ENCODE measurements around the gene ARRDC2. TPM values are rescaled to one million over a fixed set of nuclear protein-coding genes. Genes with fewer than 3 reads are reported as not detected.
A peak's percentile ranks its signal among the peaks of the same experiment; 100 is the strongest.

ARRDC2 gene
- total RNA-seq, 1 donor from 2014 or later = 13.4 TPM

GRCh38 chr19:18051887-18052286 lies 43.9 kb downstream of the ARRDC2 start:
- DNase-seq (ENCODE audit: low read depth) = no peak
- TF ChIP-seq, protein P1, sequence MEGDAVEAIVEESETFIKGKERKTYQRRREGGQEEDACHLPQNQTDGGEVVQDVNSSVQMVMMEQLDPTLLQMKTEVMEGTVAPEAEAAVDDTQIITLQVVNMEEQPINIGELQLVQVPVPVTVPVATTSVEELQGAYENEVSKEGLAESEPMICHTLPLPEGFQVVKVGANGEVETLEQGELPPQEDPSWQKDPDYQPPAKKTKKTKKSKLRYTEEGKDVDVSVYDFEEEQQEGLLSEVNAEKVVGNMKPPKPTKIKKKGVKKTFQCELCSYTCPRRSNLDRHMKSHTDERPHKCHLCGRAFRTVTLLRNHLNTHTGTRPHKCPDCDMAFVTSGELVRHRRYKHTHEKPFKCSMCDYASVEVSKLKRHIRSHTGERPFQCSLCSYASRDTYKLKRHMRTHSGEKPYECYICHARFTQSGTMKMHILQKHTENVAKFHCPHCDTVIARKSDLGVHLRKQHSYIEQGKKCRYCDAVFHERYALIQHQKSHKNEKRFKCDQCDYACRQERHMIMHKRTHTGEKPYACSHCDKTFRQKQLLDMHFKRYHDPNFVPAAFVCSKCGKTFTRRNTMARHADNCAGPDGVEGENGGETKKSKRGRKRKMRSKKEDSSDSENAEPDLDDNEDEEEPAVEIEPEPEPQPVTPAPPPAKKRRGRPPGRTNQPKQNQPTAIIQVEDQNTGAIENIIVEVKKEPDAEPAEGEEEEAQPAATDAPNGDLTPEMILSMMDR (conservative IDR thresholded peaks at IDR 0.05; ENCODE audit: low read depth, low read length) = no peak
- no peak overlapping the region for H3K4me3 ChIP-seq (ENCODE audit: low read depth, low read length)

DNA sequence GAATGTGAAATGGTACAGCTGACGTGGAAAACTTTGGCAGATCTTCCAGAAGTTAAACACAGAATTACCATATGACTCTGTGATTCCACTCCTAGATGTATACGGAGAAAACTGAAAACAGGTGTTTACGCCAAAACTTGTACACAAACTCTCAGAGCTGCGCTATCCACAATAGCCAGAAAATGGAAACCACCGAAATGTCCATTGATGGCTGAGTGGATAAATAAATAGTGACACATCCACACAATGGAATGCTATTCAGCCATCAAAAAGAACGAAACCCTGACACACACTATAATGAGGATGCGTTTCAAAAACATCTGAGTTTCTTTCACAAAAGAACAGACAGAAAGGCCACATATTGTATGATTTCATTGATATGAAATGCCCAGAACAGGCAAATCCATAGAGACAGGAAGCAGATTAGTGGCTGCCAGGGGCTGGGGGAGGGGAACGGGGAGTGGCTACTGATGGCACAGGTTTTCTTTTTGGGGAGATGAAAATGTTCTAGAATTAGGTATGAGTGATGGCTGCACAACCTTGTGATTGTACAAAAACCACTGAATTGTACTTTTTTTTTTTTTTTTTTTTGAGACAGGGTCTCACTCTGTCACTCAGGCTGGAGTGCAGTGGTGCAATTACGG lies 45.7 kb downstream of the ARRDC2 start:
- TF ChIP-seq, protein P1 (conservative IDR thresholded peaks at IDR 0.05; ENCODE audit: low read depth, low read length) = no peak
- no peak overlapping the region for H3K4me3 ChIP-seq (ENCODE audit: low read depth, low read length)
- no peak for DNase-seq (ENCODE audit: low read depth)

DNA sequence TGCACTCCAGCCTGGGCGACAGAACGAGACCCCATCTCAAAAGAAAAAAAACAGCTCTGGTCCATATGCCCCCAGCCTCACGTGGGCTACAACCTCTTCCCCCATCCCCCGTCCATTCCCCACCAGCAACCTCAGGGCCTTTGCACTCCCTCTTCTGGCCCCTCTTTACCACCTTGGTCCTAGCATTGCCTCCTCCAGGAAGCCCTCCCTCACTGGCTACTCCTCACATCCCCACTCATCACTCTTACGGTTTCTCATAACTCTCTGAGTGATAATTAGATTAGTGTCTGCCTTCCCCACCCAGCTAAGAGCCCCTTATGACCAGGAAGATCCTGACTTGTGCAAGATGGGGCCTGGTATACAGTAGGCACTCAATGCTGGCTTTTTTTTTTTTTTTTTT lies 48.0 kb downstream of the ARRDC2 start:
- TF ChIP-seq, protein P1 (conservative IDR thresholded peaks at IDR 0.05; ENCODE audit: low read depth, low read length) = no peak
- DNase-seq (ENCODE audit: low read depth) = no peak
- H3K4me3 ChIP-seq (ENCODE audit: low read depth, low read length) = no peak overlapping the region

GRCh38 chr19:18057557-18057956 lies 49.6 kb downstream of the ARRDC2 start:
- no peak overlapping the region for H3K4me3 ChIP-seq (ENCODE audit: low read depth, low read length)
- TF ChIP-seq, protein P1 (conservative IDR thresholded peaks at IDR 0.05; ENCODE audit: low read depth, low read length) = no peak
- DNase-seq (ENCODE audit: low read depth) = no peak

DNA sequence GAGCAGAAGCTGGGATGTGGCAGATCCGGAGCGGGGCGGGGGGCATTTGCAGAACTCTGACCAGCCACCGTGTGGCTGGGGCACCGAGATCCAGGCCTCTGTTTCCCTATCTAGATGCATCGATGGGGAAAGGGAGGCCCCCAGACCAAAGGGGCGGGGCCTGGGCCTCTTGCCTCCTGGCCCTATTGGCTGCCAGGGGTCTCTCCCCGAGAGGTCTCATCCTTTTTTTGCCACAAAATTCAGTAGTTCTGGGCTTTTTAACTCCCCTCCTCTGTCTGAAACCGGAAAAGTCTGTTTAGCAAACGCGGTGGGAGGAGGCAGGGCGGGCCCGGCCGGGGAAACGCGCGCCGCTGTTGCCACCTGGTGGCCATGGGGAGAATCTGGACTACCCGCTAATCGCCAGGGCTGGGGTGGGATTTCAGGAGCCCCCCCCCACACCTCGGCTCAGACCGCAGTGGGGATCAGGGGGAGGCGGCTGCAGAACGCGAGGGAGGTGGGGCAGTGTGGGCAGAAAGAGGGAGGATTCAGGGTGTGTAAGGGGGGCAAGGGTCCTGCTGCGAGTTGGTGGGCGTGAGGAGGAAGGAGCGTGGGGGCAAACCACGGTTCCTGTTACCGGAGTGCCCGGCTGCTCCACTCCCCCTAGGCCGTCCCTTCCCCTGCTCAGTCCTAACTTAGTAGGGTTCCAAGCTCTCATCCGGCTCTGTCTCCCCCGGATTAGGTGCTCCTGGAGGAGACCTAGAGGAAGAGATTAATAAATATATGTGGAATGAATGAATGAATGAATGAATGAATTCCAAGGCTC lies 50.4 kb downstream of the ARRDC2 start:
- TF ChIP-seq, protein P1 (conservative IDR thresholded peaks at IDR 0.05; ENCODE audit: low read depth, low read length) = peak; percentile 85
- DNase-seq (ENCODE audit: low read depth) = no peak
- peak overlapping the region; percentile 21 for H3K4me3 ChIP-seq (ENCODE audit: low read depth, low read length)

GRCh38 chr19:18059297-18059696 lies 51.3 kb downstream of the ARRDC2 start:
- TF ChIP-seq, protein P1 (conservative IDR thresholded peaks at IDR 0.05; ENCODE audit: low read depth, low read length) = no peak
- no peak for DNase-seq (ENCODE audit: low read depth)
- no peak overlapping the region for H3K4me3 ChIP-seq (ENCODE audit: low read depth, low read length)
